Stimulated activated CD4-positive, alpha-beta T cell treated with anti-CD3 and anti-CD28 coated beads, Interleukin-1b, Interleukin-23, amount 100 ng/mL, for 1 hour (primary cell): ENCODE results near the gene GALNT17.
"Not testable (repeated sequence)": the region's sequence is repeated elsewhere in the genome, so short reads cannot be mapped to it uniquely, and the experiment has no call there.

Experiments
- DNase-seq, 2 donors: peaks; one replicate each; pipeline ENCODE4 v3.0.0-alpha.2; 2020; ENCODE audit warnings: low read depth in 2 of 2

Gene GALNT17

DNA sequence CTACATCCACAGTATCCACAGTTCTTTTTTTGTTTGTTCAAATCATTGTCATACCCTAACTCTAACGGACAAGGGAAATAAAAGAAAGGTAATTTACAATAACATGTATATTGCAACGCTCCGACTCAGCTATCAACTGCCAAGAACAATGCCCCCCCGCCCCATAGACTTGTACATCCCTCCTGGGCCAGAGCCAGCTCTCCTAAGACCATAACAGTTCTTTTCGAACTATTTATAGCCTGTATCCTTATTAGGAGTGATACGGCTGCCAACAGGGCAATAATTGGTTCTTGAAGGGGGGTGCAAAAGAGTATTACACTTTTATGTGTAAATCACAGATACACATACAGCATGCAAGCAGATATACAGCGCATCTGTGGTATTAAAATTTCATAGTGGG, 495.7 kb downstream of the GALNT17 start:
- DNase-seq: no peak

DNA sequence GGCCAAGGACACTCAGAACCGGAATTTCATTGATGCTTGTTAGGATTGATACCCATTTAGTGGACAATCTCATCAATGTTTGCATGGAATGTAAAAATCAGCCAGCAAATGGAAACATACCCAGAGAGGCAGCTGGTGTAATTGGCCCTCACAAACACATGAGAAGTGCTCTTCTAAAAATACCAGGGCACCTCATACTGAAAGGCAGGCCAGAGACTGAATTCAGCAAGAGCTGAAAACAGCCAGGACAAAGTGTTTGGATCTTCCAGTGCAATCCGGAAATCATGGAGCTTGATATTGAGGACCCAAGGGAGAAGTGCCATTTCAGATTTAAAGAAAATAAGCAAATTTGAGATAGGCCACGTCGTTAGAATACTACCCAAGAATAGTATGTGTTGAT, 498.6 kb downstream of the GALNT17 start:
- no peak for DNase-seq

DNA sequence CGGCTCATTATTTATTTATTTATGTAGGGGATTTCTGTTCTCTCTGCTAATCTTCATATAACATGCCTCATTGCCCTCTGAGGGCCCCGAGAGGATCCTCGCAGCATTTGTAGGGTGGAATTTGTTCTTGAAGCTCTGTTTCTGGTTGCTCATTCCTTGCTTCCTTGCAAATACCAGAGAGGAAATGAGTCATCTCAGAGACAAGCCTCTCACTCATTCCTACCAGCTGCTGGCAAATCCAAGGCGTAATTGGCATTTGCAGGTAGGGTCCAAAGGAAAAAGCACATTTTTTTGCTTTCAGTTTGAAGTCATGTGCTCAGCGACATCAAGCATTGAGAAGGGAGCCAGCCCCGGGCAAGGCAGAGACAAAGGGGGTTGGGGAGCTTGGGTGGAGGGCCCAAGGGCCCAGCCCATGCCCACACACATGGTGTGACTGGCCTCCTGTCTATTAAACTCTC, 501.6 kb downstream of the GALNT17 start:
- no peak for DNase-seq

DNA sequence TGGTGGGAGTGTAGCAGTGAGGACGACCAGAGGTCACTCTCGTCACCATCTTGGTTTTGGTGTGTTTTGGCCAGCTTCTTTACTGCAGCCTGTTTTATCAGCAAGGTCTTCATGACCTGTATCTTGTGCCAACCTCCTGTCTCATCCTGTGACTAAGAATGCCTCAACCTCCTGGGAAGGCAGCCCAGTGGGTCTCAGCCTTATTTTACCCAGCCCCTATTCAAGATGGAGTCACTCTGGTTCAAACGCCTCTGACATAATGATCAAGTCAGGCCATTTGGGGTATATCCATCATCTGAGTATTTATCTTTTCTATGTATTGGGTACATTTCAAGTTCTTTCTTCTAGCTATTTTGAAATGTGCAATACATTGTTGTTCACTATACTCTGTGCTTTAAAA, 503.9 kb downstream of the GALNT17 start:
- DNase-seq: not testable (repeated sequence)

DNA sequence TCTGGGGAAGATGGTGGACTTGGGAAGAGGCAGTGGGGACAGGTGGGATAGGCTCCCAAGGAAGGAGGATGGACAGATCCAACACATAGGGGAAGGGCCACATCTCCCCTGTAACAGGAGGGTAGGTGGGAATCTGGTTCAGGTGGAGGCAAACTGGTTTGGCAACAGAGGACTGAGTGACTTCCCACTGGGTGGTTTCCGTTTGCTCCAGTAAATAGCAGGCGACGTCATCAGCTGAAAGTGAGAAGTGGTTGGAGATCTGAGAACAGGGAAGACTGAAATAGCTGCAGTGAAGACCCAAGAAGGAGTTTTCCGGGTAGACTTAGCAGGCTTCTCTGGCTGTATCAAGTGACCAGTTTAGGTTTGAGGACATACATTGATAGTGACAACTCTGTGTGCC, 504.4 kb downstream of the GALNT17 start:
- DNase-seq: no peak

DNA sequence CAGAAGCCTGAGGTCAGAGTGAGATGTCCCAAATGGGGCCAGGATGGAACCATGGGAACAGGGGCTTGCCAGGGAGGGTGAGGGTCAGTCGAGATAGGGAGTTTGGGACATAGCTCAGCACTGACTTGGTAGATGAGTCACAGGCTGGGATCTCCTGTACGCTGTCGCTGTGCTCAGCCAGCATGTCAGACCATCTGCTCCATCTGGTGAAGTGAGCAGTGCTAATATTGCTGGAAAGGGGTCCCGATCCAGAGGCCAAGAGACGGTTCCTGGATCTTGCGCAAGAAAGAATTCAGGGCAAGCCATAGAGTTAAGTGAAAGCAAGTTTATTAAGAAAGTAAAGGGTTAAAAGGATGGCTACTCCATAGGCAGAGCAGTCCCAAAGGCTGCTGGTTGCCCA, 505.6 kb downstream of the GALNT17 start:
- DNase-seq: no peak

DNA sequence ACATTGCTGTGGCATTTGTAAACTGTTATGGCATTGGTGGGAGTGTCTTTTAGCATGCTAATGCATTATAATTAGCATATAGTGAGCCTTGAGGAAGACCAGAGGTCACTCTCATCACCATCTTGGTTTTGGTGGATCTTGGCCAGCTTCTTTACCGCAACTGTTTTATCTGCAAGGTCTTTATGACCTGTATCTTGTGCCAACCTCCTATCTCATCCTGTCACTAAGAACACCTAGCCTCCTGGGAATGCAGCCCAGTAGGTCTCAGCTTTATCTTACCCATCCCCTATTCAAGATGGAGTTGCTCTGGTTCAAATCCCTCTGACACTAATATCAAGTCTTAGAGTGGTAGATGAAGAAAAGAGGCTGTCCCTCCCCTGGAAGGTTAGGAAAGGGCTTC, 506.2 kb downstream of the GALNT17 start:
- DNase-seq: no peak

DNA sequence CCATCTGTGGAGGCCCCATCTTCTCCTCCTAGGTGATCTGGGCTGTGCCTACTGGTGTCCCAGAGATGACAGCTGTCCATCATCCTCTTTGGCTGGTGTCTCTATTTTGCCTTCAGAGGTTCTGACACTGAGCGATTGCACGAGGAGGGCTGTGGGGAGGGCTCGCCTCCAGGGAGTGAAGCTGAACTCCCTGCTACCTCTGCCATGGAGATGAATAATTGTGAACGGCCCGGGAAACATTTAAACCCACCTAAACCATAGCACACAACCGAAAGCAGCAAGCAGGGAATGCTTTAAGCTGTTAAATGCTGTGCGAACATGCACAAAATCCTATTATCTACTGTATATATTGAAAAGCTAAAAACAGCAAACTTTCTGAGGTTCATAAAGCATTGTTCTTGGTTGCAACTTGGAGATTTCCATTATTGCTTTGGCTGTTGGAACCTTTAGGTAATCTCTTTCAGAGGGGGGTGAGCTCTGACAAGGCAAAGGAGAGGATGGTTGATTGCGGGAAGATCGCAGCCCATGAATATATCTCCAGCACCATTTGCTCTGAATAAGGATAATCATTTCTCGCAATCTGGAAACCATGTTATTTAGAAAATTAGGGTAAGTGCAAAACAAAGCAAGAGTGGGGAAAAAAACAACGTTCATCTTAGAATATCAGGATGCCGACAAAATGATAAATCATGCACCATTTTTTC, 507.6 kb downstream of the GALNT17 start:
- no peak for DNase-seq

DNA sequence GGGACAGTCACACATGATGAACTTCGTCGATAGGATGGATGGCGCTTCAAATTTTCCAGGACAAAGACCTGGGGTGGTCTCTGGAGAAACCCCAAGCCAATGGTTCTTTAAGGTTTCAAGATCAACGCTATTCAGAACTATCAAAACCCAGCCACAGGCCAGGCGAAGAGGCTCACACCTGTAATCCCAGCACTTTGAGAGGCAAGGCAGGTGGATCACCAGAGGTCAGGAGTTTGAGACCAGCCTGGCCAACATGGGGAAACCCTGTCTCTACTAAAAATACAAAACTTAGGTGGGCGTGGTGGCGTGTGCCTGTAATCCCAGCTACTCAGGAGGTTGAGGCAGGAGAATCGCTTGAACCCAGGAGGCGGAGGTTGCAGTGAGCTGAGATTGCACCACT, 511.1 kb downstream of the GALNT17 start:
- DNase-seq: not testable (repeated sequence)

DNA sequence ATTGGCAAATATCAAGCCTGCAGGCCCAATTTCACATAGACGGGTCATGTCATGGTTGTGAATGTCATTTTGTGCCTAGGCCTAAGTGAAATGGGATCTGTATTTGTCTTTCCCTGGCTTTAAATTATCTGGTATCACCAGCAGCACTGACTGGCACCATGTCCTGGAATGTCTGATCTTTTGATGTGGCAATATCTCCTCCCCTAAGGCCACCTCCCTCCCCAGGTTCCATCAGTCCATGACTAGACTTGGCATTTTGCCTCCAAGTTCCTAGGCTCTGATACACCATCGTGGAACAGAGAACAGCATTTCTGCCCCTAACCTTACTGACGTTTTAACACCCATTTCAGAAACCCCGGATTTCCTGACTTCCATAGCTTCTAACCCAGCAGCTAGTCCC, 513.9 kb downstream of the GALNT17 start:
- no peak for DNase-seq

DNA sequence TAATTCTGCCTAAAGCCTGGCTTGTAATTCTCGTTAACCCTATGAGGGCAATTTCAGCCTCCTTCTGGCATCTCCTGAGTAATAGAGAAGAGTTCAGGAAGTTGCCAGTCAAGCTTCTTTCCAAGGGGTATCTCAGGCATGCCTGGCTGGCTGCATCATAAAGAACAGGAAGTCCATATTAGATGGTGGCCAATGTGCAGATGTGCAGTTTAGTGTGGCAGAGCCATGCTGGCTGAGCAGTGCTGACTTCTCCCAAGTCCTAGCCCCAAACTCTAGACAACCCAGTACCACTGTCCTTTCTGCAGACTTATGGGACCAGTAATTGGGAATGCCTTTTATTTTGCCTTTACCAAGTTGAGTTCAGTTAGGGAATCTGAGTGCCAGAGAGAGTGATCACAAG, 517.9 kb downstream of the GALNT17 start:
- no peak for DNase-seq

DNA sequence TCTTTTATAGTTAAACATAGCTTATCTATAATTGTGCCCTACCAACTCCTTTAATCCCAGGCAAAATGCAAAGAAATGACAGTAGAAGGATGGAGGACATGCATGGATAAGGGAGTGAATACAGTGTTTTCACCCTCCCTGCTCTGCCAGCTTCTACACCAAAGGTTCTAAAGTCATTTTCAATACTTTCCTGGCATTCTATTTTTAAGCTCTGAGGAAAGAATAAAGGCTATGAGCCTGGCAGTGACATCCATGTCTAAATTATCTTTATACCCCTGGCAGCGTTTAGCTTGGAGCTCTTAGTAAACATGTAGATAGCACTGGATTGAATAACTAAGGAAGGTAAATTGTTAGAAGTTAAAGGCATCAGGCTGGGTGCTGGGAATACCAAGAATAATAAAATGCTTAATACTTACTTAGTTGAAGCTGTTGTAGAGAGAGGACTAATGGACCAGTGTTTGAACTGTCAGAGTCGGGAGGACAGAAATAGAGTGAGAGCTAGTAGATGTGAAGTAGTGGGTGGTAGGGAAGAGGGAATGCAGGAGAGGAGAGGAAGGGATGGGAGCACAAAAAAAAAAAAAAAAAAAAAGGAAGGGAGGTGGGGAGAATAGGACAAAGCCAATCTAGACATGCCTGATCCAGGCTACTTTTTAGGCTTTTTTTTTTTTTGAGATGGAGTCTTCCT, 518.9 kb downstream of the GALNT17 start:
- no peak for DNase-seq

DNA sequence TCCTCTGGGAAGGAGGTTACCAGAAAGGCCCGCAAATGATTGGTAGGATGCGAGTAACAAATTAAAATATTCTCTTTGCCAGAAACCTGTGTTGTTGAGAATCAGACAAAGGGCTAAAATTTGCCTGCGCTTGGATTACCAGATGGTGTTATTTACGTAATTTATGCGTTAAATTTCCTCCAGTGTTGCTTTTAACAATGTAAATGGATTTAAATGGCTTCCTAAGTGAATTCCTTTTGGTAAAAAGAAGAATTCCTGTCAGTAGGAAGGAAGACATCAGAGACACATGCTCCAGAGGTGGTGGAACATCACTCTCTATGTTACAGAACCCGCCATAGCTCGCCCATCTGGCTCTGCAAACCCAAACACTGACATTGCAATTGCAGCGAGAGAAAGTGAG, 520.6 kb downstream of the GALNT17 start:
- no peak for DNase-seq

DNA sequence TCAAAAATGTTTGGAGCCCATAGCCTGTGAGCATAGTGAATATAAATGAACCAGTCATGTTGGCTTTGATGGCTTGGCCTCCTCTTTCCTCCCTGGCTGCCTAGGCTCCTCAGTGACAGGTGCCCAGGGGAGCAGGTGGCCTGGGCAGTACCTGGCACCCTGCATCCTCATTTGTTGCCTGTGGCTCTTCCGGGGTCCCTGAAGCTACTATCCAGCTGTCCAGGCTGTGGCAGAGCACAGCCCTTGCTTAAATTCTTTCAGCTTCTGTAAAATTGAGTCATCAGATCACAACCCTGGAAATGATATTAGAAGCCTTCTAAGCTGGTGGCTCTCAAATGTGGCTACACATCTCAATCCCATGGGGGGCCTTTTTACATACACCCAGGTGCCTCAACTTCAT, 525.4 kb downstream of the GALNT17 start:
- no peak for DNase-seq

DNA sequence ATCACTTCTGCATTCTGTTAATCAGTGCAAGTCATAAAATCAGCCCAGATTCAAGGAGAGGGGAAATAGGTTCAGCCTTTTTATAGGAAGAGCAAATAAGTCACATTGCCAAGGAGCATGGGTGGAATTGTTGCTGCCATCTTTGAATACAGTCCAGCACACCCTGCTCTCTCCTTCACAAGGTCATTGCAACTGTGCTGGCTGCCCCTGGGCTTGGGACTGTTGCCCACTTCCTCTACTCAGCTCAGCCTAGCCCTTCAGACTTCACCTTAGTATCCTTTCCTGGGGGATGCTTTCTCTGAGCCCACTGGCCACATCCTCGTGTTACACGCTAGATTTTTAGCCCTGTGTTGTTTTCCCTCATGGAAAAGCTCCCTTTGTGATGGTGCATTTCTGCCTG, 527.7 kb downstream of the GALNT17 start:
- no peak for DNase-seq

DNA sequence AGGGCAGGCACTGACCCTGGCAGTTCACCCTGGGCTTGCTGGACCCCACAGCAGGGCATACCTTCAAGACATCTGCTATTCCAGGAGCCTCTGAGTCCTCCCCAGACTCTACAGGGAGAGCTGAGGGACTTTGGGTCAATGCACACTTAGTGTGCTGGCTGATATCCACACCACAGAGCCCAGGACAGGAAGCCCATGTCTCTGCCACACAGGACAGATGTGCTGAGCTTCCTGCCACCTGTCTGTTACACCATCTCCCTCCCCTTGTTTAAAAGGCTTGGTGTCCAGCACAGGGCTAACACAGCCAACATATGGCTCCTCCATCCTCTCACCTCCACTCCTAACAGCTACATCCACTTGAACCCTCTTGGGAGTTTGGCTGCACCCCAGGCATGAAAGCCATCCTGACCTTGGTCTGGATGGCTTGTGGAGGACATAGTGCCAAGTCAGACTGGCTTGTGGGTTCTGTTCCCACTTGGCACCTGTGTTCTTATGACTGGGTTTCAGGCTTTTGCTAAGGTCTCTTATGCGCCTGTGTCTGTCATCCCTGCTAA, 529.8 kb downstream of the GALNT17 start:
- no peak for DNase-seq

DNA sequence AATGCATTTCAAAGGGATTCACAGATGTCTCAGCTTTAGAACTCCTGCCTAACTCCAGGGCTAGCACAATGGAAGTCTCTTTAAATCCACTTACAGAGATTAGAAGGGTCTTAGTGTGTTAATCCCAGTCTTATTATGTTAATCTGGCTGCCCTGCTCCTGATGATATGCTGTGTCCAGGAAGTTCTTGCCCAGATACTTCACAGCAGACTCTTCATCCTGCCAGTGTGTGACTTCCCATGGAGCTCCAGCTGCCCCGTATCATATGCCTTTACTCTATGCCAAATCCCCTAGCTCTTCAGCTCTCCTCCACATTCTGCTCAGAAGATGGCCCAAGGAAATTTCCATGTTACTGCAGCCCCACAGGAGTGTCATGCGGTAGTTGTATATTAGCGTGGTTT, 533.8 kb downstream of the GALNT17 start:
- no peak for DNase-seq

DNA sequence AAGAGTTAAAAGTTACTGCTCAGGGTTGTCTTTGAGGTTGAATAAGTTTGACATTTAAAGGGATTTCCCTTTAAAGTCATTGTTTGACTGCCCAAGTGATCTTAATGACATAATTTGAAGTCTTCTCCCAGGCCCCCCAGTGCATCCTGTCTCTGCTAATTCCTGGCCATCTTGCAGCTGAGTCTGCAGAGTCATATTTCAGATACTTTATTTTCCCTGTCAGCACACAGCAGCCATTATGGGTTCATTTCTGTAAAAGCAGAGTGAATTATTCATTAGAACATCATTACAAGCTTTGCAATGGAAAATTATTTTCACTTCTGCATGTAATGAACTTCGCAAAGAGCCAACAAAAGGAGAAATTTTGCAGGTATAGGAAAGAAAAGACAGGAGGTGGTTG, 536.6 kb downstream of the GALNT17 start:
- no peak for DNase-seq

DNA sequence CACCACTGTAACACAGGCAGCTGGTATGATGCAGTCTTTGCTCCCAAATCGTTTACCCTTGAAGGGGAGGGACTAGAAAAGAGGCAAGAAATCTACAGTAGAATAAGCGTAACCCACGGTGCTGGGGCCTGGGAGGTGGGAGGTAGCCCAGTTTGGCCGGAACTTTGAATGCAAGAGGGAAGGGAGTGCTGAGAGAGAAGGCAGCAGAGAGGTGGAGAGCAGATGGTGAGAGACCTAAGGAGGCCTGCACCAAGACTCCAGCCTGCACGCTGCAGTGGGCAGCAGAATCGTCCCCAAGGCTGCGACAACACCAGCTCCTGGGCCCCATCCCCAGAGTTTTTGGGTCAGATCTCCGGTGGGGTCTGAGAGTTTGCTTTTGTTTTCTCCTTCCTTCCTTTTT, 547.5 kb downstream of the GALNT17 start:
- DNase-seq: no peak

DNA sequence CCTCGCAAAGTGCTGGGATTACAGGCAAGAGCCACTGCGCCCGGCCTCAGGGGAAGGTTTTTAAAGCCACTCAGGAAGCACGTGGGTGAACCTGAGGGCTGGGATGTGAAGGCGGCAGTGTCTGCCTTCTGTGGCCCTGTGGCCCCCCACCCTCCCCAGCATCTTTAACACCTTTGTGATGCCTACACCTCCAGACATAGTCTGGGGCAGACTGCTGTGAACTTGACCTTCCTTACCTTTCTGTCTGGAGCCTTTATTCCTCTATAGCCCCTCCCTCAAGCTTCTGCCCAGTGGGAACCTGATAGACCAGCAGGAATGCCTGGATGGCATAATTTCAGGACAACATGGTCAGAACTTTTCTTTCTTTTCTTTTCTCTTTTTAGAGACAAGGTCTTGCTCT, 550.2 kb downstream of the GALNT17 start:
- DNase-seq: no peak

DNA sequence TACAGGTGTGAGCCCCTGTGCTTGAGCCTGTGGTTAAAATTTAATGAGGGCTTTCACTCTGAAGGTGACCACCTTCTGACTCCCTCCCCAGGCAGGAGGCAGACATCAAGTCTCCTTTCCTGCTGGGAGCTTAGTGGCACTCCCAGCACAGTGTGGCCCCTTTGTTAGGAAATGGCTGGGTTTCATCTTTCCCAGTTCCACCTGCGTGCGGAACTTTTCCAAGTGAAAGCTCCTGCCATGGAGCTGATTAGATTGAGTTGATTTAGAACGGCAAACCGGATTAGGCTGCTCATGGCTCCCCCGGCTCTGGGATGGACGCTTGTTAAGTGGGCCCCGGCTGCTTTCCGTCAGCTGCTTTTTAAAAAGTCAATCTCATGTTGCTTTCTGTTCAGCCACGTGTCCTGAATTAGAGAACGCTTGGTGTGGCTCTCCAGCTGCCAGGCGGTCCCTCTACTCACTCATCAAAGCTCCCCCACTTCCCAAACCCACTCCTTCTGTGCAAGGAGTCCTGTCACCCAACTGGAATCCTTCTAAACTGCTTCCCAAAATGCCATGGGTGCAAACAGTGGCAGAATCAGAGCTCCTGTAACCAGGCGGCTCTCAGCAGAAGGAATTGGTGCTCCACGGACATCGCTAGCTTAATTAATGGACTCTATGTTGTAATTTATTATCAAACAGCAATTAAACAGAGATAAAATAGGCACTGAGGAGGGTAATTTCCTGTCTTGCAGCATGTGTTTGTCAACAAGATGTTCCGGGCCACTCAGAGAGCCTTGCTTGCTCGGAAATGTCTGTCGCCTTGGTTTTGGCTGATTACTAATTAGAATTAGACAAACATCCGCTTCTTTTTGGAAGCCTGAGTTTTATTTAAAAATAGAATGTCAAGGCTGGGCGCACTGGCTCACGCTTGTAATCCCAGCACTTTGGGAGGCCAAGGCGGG, 551.2 kb downstream of the GALNT17 start:
- no peak for DNase-seq

DNA sequence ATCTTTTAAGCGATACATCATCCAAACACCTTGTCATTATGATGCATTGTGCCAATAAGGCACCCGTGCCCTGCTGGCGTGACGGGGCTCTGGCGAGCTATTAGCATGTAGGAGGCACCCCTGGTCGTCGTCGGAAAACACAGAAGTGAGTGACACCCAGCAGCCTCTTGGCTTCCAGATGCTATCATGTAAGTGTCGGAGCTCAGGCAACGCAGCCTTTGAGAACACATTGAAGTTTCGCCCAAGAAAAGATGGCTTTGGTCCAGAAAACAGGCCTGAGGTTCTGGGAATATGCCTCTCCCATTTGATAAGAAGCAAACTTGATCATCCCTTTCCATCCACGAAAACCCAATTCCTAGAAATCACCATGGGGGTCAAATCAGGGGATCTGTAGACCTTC, 555.3 kb downstream of the GALNT17 start:
- no peak for DNase-seq
